ENCODE measurements around the gene LMNTD1.
A peak's percentile ranks its signal among the peaks of the same experiment; 100 is the strongest.
"Not testable (repeated sequence)": the region's sequence is repeated elsewhere in the genome, so short reads cannot be mapped to it uniquely, and the experiment has no call there.

LMNTD1 gene

DNA sequence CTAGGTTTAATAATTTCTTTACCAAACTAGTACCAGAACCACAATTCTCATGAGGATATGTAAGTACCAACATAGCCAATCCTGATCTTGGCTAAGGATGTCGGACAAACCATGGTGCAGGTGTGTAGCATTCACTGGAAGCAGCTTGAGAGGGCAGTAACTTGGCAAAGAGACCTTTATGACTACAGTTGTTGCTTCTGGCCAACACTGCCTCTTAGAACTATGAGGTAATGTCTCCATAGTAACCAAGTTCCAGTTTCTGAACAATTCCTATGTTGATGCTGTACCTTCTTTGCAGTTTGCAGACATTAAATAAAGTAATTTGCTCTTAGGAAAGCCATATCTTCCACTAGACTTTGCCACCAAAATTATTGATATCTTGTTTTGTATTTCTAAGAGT is at the start of gene LMNTD1:
TSS of gene LMNTD1 (minus strand) at position 186 of the 400 bp plus-strand sequence. CDS start 324 bp downstream, outside the sequence.
- DNase-seq: no peak

DNA sequence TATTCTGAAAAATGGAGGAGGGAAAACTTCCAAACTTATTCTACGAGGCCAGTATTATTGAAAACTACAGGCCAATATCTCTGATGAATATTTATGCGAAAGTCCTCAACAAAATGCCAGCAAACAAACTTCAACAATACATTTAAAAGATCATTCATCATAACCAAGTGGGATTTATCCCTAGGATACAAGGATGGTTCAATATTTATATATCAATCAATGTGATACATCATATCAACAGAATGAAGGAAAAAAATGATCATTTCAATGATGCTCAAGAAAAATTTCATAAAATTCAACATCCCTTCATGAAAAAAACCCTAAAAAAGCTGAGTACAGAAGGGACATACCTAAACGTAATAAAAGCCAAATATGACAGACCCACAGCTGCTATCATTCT is 45.9 kb upstream of the LMNTD1 start:
- DNase-seq: no peak

DNA sequence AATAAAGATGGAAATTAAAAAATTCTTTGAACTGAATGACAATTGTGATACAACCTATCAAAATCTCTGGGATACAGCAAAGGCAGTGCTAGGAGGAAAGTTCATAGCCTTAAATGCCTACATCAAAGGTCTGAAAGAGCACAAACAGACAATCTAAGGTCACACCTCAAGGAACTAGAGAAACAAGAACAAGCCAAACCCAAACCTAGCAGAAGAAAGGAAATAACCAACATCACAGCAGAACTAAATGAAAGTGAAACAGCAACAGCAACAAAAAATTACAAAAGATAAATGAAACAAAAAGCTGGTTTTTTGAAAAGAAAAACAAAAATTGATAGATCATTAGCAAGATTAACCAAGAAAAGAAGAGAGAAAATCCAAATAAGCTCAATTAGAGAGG is 42.4 kb upstream of the LMNTD1 start:
- DNase-seq: not testable (repeated sequence)

- no peak for DNase-seq
Observed at GRCh38 chr12:25594376-25594775, 41.3 kb upstream of the LMNTD1 start.

DNA sequence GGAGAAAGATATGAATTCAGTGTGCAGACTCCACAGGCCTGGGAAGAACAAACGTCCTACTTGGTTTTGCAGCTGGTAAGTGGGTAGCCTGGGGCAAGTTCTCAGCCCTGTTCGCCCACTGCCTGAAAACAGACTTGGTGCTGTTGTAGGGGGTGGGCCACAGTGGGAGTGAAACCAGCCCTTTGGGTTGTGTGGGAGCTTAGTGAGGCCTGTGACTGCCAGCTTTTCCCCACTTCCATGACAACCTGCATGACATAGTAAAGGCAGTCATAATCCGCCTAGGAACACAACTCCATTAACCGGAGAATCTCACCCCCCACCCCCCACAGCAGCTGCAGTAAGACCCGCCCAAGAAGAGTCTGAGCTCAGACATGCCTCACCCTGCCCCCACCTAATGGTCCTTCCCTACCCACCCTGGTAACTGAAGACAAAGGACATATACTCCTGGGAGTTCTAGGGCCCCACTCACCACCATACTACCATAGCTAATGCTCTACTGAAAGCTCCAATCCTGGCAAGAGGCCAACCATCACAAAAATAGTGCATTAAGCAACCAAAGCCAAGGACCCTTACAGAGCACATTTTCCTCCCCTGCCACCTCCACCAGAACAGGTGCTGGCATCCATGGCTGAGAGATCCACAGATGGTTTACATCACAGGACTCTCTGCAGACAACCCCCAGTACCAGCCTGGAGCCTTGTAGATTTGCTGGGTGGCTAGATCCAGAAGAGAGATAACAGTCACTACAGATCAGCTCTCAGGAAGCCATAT is 39.8 kb upstream of the LMNTD1 start:
- no peak for DNase-seq

- DNase-seq: peak; percentile 31
Observed at GRCh38 chr12:25591144-25591543, 38.1 kb upstream of the LMNTD1 start.

- peak; percentile 20 for DNase-seq
Observed at GRCh38 chr12:25590011-25590721, 37.1 kb upstream of the LMNTD1 start.

DNA sequence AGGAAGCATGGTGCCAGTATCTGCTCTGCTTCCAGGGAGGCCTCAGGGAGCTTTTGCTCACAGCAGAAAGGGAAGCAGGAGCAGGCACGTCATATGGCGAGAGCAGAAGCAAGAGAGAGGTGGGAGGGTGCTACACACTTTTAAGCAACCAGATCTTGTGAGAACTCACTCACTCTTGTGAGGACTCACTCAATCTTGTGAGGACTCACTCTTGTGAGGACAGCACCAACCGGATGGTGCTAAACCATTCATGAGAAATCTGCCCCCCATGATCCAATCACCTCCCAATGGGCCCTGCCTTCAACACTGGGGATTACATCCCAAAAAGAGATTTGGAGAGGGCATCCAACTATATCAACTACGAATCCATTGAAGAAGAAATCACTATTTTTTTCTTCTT is 34.3 kb upstream of the LMNTD1 start:
- DNase-seq: no peak

- no peak for DNase-seq
Observed at GRCh38 chr12:25585662-25586061, 32.6 kb upstream of the LMNTD1 start.

DNA sequence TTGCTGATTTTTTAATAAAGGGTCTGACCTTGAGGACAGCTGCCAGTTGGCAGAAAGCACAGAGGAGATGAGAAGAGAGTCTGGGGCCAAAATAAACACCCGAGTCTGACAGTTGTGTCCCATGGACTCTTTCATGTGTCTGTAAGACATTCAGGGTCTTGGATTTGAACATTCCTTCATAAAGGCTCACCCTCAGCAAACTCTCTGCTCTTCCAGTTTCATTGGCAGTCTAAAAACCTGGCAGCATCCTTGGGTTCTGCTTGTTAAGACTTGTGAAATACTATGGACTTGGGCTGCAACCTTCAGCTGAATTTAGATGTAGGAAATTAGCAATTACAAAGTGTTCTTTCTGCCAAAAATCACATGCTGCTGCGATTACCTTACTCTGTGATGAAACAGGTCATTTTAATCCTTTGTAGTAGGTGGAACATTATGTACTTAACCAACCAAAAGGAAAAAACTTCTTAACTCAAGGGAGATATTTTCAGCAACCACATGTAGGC is 32.0 kb upstream of the LMNTD1 start:
- DNase-seq: no peak

DNA sequence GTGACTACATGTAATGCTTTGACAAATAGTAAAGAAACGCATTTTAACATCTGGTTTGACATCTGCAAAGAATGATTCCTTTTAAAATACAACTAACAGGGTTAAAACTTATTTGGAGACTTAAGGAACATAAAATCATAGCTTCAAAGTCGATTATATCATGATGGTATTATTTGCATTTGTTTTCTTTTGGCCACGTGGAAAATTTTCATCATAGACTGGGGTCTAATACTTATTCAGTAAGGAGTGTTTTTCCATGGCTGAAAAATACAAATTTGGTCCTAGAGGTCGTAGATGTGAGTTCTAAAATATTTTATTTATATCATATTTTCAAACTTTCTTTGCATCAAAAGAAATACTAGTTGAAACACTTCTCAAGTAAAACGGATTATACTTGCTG is 31.5 kb upstream of the LMNTD1 start:
- no peak for DNase-seq

DNA sequence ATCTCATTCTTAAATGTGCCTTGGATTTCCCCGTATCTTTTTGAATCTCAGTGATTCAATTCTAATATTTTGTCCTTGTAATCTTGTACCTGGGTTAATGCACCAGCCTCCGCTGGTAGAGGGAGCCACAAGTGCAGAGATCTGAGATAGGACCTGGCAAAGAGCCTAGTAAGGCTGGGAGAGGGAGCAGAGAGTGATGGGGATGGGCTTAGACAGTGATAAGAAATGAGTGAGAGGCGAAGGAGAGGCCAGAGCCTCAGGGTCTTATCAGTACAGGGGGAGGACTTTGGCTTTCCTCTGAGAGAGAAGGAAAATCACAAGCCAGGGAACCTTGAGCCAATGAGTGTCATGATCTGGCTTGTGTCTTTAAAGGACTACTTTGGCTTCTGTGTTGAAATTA is 30.5 kb upstream of the LMNTD1 start:
- peak; percentile 63 for DNase-seq

DNA sequence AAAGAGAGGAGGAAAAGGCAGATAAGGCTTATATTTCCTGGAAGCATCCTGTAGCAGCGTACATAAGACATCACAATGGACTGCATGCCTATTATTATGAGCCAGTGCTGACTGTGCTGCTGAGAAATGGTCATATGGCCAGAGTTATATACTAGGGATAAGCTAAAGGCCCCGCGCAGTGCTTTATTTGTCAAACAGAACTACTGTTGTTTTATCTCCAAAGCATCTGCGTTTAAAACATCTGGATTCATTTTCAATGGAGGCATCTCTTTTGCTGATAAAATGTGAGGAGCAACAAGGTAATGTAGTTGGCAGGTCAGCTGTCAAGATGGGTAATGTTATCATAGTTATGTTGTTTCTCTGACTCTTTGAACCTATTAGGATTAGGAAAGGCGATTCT is 28.0 kb upstream of the LMNTD1 start:
- no peak for DNase-seq

DNA sequence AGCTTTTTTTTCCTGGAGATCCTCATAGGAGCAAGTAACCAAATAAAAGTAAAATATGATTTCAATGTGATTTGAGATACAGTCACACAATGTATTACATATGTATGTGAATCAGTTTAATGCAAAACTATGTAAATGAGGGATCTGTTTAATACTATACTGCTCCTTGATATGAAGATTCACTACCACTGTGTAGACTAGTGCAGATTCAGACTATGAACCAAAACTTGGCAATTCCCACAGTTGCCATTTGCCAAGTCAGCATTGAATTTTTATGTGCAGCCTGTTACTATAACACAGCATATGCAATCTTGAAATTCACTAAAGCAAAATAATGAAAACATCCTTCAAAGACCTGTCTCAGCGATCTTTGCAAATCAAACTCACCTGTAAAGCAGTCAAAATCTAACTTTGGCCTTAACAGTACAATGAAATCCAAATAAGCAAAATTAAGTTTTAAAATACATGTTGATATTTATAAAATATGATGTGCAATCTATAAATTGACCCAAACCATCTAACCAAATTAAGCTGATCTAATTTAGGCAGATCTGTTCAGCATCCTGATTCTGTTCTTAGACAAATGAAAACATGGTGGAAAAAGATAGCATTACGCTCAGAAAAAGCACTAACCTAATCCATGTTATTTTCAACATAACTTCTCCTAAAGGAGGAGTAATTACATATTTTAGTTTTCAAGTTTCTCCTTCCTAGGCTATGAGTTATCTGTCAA is 25.5 kb upstream of the LMNTD1 start:
- no peak for DNase-seq

DNA sequence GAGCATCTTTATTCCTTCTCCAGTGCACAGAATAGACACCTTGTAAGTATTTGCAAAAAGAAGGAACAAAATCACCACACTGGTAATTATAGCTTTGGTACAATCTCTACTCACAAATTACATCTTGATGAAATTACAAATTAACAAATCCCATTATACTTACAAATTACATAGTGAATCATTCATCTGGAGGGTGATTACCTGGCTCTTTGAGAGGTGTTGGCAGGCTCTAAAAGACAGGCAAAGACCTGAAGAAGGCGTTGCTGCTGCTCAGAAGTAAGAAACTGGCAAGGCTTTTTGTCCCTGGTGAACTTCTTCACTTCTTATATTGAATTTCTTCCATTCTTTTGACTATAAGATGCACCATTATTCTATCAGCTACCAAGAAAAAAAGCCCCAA is 21.7 kb upstream of the LMNTD1 start:
- no peak for DNase-seq

GRCh38 chr12:25573346-25573745 is 20.3 kb upstream of the LMNTD1 start:
- DNase-seq: no peak

- DNase-seq: no peak
Observed at GRCh38 chr12:25570418-25570817, 17.3 kb upstream of the LMNTD1 start.

- DNase-seq: no peak
Observed at GRCh38 chr12:25566202-25566949, 13.3 kb upstream of the LMNTD1 start.

GRCh38 chr12:25558586-25558985 is 5.5 kb upstream of the LMNTD1 start:
- DNase-seq: no peak

GRCh38 chr12:25557830-25558436 is 4.8 kb upstream of the LMNTD1 start:
- DNase-seq: peak; percentile 65

GRCh38 chr12:25556153-25556552 is 3.1 kb upstream of the LMNTD1 start:
- no peak for DNase-seq

DNA sequence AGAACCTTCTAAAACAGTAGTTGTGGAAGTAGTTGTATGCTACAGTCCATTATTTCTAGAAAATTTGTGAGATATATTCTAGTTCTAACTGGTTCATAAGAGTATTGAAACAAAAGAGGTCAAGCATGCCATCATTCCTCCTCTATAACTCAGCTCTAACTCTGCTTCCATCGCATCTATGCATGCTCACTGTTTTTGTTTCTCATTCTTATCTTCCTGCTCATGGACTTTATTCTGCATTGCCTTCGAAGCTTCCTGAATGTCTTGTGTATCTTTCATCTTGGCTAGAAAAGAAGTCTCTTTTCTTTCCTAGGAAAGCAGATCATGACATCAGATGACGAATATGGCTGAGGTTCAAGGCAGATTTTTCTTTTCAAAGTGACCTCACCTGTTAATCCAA is 402 bp downstream of the LMNTD1 start:
- no peak for DNase-seq

All from hematopoietic multipotent progenitor cell treated with erythropoietin and hydrocortisone succinate and interleukin-3 and kit ligand, for 4 days (in vitro differentiated cells).